Measurements from ENCODE around the gene BMAL1.

BMAL1 gene

DNA sequence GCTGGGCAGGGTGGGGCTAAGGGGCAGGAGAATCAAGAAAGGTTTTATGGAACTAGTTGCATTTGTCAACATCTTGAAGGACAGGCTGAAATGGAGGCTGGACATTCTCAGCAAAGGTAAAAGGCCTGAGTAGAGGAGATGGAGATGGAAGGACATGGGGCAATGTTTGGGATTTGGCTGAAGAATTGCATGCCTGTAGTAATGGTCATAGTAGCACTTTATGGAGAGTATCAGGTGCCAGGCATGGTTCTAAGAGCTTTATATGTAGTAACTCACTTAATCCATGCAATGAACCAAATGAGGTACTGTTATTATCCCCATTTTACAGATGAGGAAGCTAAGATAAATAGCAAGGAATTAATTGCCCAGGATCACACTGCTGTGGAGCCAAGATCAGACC is 23.9 kb downstream of the BMAL1 start:
- no peak for DNase-seq (ENCODE audit: low spot score)
- no peak for TF ChIP-seq CTCF (IDR thresholded peaks at IDR 0.05; ENCODE audit: extremely low read depth, missing control alignments)

- no peak for DNase-seq (ENCODE audit: low spot score)
- no peak for TF ChIP-seq CTCF (IDR thresholded peaks at IDR 0.05; ENCODE audit: extremely low read depth, missing control alignments)
Observed at GRCh38 chr11:13302420-13302958, 24.9 kb downstream of the BMAL1 start.

DNA sequence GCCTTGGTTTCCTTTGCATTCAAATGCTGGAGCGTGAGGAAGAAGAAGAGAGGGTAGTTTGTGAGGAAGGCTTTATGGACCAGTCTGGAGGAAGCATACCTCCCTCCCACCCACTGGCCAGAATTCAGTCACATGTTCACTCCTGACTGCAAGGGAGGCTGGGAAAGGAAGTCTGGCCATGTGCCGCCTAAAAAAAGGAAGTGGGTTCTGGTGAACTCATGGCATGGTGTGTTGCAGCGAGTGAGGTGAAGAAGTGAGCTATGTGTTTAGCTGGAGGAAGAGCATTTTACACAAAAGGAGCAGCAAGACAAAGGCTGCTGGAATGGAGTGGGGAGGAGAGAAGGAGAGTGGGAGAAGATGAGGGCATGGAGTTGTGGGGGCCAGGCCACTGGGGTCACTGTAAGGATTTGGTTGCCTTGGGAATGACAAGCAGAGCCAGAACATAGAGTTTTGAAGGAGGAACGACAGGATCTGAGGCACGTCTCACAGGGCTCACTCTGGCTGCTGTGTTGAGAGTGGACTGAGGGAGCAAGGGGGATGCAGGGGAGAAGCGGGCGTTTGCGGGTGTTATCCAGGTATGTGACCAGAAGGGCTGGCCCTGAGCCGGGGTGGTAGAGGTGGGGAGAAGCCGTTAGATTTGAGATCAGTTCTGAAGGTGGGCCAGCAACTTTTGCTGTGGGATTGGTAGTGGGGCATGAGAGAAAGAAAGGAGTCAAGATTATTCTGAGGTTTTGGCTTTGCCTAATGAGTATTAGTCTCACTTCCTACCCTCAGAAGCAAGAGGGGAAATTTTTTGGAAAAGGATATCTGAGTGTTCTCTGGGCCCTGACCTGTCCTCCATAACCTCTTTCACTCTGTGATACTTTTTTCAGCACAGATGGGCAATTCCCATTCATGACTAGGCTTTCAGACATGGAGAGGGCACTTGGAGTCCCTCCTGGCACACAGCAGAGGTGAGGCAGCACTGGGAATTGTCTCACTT is 26.4 kb downstream of the BMAL1 start:
- peak; percentile 8 for DNase-seq (ENCODE audit: low spot score)
- TF ChIP-seq CTCF (IDR thresholded peaks at IDR 0.05; ENCODE audit: extremely low read depth, missing control alignments): no peak

- DNase-seq (ENCODE audit: low spot score): no peak
- no peak for TF ChIP-seq CTCF (IDR thresholded peaks at IDR 0.05; ENCODE audit: extremely low read depth, missing control alignments)
Observed at GRCh38 chr11:13304655-13305335, 27.2 kb downstream of the BMAL1 start.

- no peak for TF ChIP-seq CTCF (IDR thresholded peaks at IDR 0.05; ENCODE audit: extremely low read depth, missing control alignments)
- no peak for DNase-seq (ENCODE audit: low spot score)
Observed at GRCh38 chr11:13308704-13309103, 31.1 kb downstream of the BMAL1 start.

DNA sequence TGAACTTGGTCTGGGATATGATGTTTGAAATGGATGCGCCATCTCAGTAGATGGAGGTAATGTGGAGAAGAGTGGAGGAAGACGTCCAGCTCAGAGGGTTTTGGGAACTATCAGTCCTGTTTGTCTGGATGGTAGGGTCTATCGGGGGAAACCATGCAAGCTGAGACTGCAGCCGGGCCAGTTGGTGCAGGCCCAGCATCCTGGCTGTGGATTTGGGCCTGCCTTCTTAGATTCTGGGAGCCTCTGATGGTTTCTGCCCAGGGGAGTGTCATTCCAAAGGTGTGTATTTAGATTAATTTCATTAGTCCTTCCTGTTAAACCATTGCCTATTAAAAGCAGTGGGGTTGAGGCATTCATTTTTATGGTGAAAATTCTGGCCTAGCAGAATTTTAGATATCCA is 31.6 kb downstream of the BMAL1 start:
- TF ChIP-seq CTCF (IDR thresholded peaks at IDR 0.05; ENCODE audit: extremely low read depth, missing control alignments): no peak
- DNase-seq (ENCODE audit: low spot score): no peak

- no peak for TF ChIP-seq CTCF (IDR thresholded peaks at IDR 0.05; ENCODE audit: extremely low read depth, missing control alignments)
- DNase-seq (ENCODE audit: low spot score): no peak
Observed at GRCh38 chr11:13310443-13310842, 32.9 kb downstream of the BMAL1 start.
